Measurements from ENCODE around the gene NAA40. TPM values are rescaled to one million over a fixed set of nuclear protein-coding genes. Genes with fewer than 3 reads are reported as not detected.
A peak's percentile ranks its signal among the peaks of the same experiment; 100 is the strongest.

Gene NAA40
- total and polyA plus RNA-seq, 4 donors = 9.2 to 20.5 (median 13.8) TPM

- H3K4me1 ChIP-seq (ENCODE audit: control insufficient read depth in 5 of 5, insufficient read depth in 5 of 5, low read length in 5 of 5) = peaks cover 0 to 33% (median 7%) of the 10 kb centered on the region in 5 donors
- no peak overlapping the region for H3K9ac ChIP-seq (ENCODE audit: insufficient read depth in 1 of 2, low read length in 2 of 2)
- no peak overlapping the region for H3K4me3 ChIP-seq
- H3K27me3 ChIP-seq (ENCODE audit: control insufficient read depth in 3 of 3, insufficient read depth in 3 of 3, low read length in 2 of 3) = no peaks in the 10 kb centered on the region
- 52 to 71% methylated on average over 19 to 24 of the region's 24 CpGs for WGBS, 2 donors
- no peak overlapping the region for H3K27ac ChIP-seq (ENCODE audit: low read depth in 1 of 2, low read length in 1 of 2)
- no peak for TF ChIP-seq CTCF (IDR thresholded peaks at IDR 0.05; ENCODE audit: control extremely low read depth, extremely low read depth)
- H3K9me3 ChIP-seq (ENCODE audit: control insufficient read depth in 4 of 4, insufficient read depth in 3 of 4, low read length in 3 of 4) = no peaks in the 10 kb centered on the region
- ATAC-seq (ENCODE audit: insufficient read depth, low FRiP score) = no peak
- H3K36me3 ChIP-seq (ENCODE audit: control insufficient read depth in 4 of 4, insufficient read depth in 4 of 4, low read length in 4 of 4) = peaks cover 0 to 50% (median 14%) of the 10 kb centered on the region in 4 donors
- DNase-seq = peak; percentile 72 to 80 (median 74)
Observed at GRCh38 chr11:63909591-63910506, 29.0 kb upstream of the NAA40 start.

GRCh38 chr11:63910675-63911074, 28.1 kb upstream of the NAA40 start:
- Histone ChIP-seq H3K9me3 (ENCODE audit: control insufficient read depth in 4 of 4, insufficient read depth in 3 of 4, low read length in 3 of 4) (no peaks in the 10 kb centered on the region), H3K27ac (ENCODE audit: low read depth in 1 of 2, low read length in 1 of 2) (peak overlapping the region in 1 of 2 donors; percentile 9), H3K4me3 (no peak overlapping the region), H3K4me1 (ENCODE audit: control insufficient read depth in 5 of 5, insufficient read depth in 5 of 5, low read length in 5 of 5) (peaks cover 0 to 39% (median 10%) of the 10 kb centered on the region in 5 donors), H3K36me3 (ENCODE audit: control insufficient read depth in 4 of 4, insufficient read depth in 4 of 4, low read length in 4 of 4) (peaks cover 0 to 42% (median 14%) of the 10 kb centered on the region in 4 donors), H3K27me3 (ENCODE audit: control insufficient read depth in 3 of 3, insufficient read depth in 3 of 3, low read length in 2 of 3) (no peaks in the 10 kb centered on the region), H3K9ac (ENCODE audit: insufficient read depth in 1 of 2, low read length in 2 of 2) (no peak overlapping the region)
- WGBS, 2 donors = 78 to 84% methylated on average over 7 to 9 of the region's 9 CpGs
- no peak for TF ChIP-seq CTCF (IDR thresholded peaks at IDR 0.05; ENCODE audit: control extremely low read depth, extremely low read depth)
- DNase-seq (no peak), ATAC-seq (ENCODE audit: insufficient read depth, low FRiP score) (no peak)

- no peak overlapping the region for H3K27ac ChIP-seq (ENCODE audit: low read depth in 1 of 2, low read length in 1 of 2)
- peaks cover 0 to 39% (median 13%) of the 10 kb centered on the region in 4 donors for H3K36me3 ChIP-seq (ENCODE audit: control insufficient read depth in 4 of 4, insufficient read depth in 4 of 4, low read length in 4 of 4)
- H3K4me1 ChIP-seq (ENCODE audit: control insufficient read depth in 5 of 5, insufficient read depth in 5 of 5, low read length in 5 of 5) = peaks cover 0 to 43% (median 11%) of the 10 kb centered on the region in 5 donors
- TF ChIP-seq CTCF (IDR thresholded peaks at IDR 0.05; ENCODE audit: control extremely low read depth, extremely low read depth) = no peak
- no peak overlapping the region for H3K9ac ChIP-seq (ENCODE audit: insufficient read depth in 1 of 2, low read length in 2 of 2)
- no peak overlapping the region for H3K4me3 ChIP-seq
- ATAC-seq (ENCODE audit: insufficient read depth, low FRiP score) (no peak), DNase-seq (no peak)
- H3K27me3 ChIP-seq (ENCODE audit: control insufficient read depth in 3 of 3, insufficient read depth in 3 of 3, low read length in 2 of 3) = no peaks in the 10 kb centered on the region
- H3K9me3 ChIP-seq (ENCODE audit: control insufficient read depth in 4 of 4, insufficient read depth in 3 of 4, low read length in 3 of 4) = no peaks in the 10 kb centered on the region
- 87 to 92% methylated on average over 8 of the region's 8 CpGs for WGBS, 2 donors
Observed at GRCh38 chr11:63911440-63911839, 27.4 kb upstream of the NAA40 start.

All from lung (tissue), 12 donors.